MM.1S (cell line): ENCODE measurements around the gene PTPRK.
"Not testable (repeated sequence)": the region's sequence is repeated elsewhere in the genome, so short reads cannot be mapped to it uniquely, and the experiment has no call there.

Source experiments
- DNase-seq: peaks from one replicate; pipeline ENCODE4 v3.0.0-alpha.2; 2015
- H2AFZ ChIP-seq: fragments of 300-600 bp; sonication (generic); 2 replicates; pipeline ENCODE4 v1.6.0; 2016; ENCODE audit warnings: antibody characterized with exemption, low read length
- H3F3A ChIP-seq: fragments of 300-600 bp; sonication (generic); 2 replicates; pipeline ENCODE4 v1.6.1; 2016; ENCODE audit warnings: mild to moderate bottlenecking, antibody characterized with exemption, low read length, moderate library complexity, mixed read lengths; ENCODE audit not compliant: insufficient read depth
- H3K27ac ChIP-seq: fragments of 300-600 bp; sonication (generic); 2 replicates; pipeline ENCODE4 v1.5.1; 2016; ENCODE audit warnings: mild to moderate bottlenecking, low read length
- H3K27me3 ChIP-seq: fragments of 300-600 bp; sonication (generic); replicated peaks from 2 replicates; pipeline ENCODE4 v1.6.0; 2016; ENCODE audit warnings: low read length; ENCODE audit not compliant: insufficient read depth
- H3K36me3 ChIP-seq: fragments of 300-600 bp; sonication (generic); replicated peaks from 2 replicates; pipeline ENCODE4 v1.6.1; 2016; ENCODE audit warnings: mild to moderate bottlenecking, low read length, mixed read lengths; ENCODE audit not compliant: insufficient read depth
- H3K4me1 ChIP-seq: fragments of 300-600 bp; sonication (generic); 2 replicates; pipeline ENCODE4 v1.6.1; 2016; ENCODE audit warnings: low read length, mixed read lengths
- H3K4me2 ChIP-seq: fragments of 300-600 bp; sonication (generic); 2 replicates; pipeline ENCODE4 v1.6.0; 2016; ENCODE audit warnings: low read depth, low read length
- H3K4me3 ChIP-seq: fragments of 300-600 bp; sonication (generic); 2 replicates; pipeline ENCODE4 v1.5.1; 2016; ENCODE audit warnings: low read length, mixed read lengths
- H3K79me2 ChIP-seq: fragments of 300-600 bp; sonication (generic); 2 replicates; pipeline ENCODE4 v1.6.1; 2016; ENCODE audit warnings: mixed run types, low read length, mixed read lengths
- H3K9ac ChIP-seq: fragments of 300-600 bp; sonication (generic); 2 replicates; pipeline ENCODE4 v1.6.1; 2016; ENCODE audit warnings: low read length, mixed read lengths
- H3K9me2 ChIP-seq: fragments of 300-600 bp; sonication (generic); replicated peaks from 2 replicates; pipeline ENCODE4 v1.6.1; 2016; ENCODE audit warnings: mild to moderate bottlenecking, low read length, mixed read lengths; ENCODE audit not compliant: insufficient read depth
- H3K9me3 ChIP-seq: fragments of 300-600 bp; sonication (generic); replicated peaks from 2 replicates; pipeline ENCODE4 v1.6.1; 2016; ENCODE audit warnings: mild to moderate bottlenecking, low read length, mixed read lengths; ENCODE audit not compliant: insufficient read depth
- H4K20me1 ChIP-seq: fragments of 300-600 bp; sonication (generic); 2 replicates; pipeline ENCODE4 v1.6.1; 2016; ENCODE audit warnings: mild to moderate bottlenecking, low read length, moderate library complexity, mixed read lengths; ENCODE audit not compliant: insufficient read depth
- CTCF ChIP-seq: fragments of 300-600 bp; sonication (generic); IDR thresholded peaks from 2 replicates; pipeline ENCODE4 v1.5.1; 2016; ENCODE audit warnings: antibody characterized with exemption, low read length, mixed read lengths
- EZH2 ChIP-seq: fragments of 300-600 bp; sonication (generic); optimal IDR thresholded peaks from 2 replicates; pipeline ENCODE3; 2017; ENCODE audit warnings: low read depth, mild to moderate bottlenecking, antibody characterized with exemption, low read length, mixed read lengths
- EZH2phosphoT487 ChIP-seq: fragments of 300-600 bp; sonication (generic); IDR thresholded peaks from 2 replicates; pipeline ENCODE4 v1.6.1; 2018; ENCODE audit warnings: antibody characterized with exemption, low read length

The PTPRK gene

GRCh38 chr6:127990074-127990473 is 530.3 kb downstream of the PTPRK start:
- H3K4me2 ChIP-seq: no peak overlapping the region
- H2AFZ ChIP-seq: no peak overlapping the region
- H3F3A ChIP-seq: no peaks in the 10 kb centered on the region
- no peak for DNase-seq
- H3K9ac ChIP-seq: no peak overlapping the region
- no peaks in the 10 kb centered on the region for H3K36me3 ChIP-seq
- no peaks in the 10 kb centered on the region for H3K79me2 ChIP-seq
- no peaks in the 10 kb centered on the region for H3K27me3 ChIP-seq
- H3K4me1 ChIP-seq: no peaks in the 10 kb centered on the region
- H3K9me3 ChIP-seq: no peaks in the 10 kb centered on the region
- no peaks in the 10 kb centered on the region for H3K9me2 ChIP-seq
- no peaks in the 10 kb centered on the region for H4K20me1 ChIP-seq
- H3K4me3 ChIP-seq: no peak overlapping the region
- TF ChIP-seq EZH2 (no peak), EZH2phosphoT487 (no peak), CTCF (no peak)
- H3K27ac ChIP-seq: no peak overlapping the region

- no peaks in the 10 kb centered on the region for H3K79me2 ChIP-seq
- H3K9me2 ChIP-seq: no peaks in the 10 kb centered on the region
- no peak overlapping the region for H3K9ac ChIP-seq
- no peaks in the 10 kb centered on the region for H3F3A ChIP-seq
- DNase-seq: no peak
- no peak overlapping the region for H3K27ac ChIP-seq
- H3K4me2 ChIP-seq: no peak overlapping the region
- TF ChIP-seq CTCF: no peak
- no peak for TF ChIP-seq EZH2
- no peak for TF ChIP-seq EZH2phosphoT487
- no peaks in the 10 kb centered on the region for H3K9me3 ChIP-seq
- no peaks in the 10 kb centered on the region for H4K20me1 ChIP-seq
- H3K27me3 ChIP-seq: no peaks in the 10 kb centered on the region
- H3K36me3 ChIP-seq: no peaks in the 10 kb centered on the region
- H3K4me1 ChIP-seq: no peaks in the 10 kb centered on the region
- no peak overlapping the region for H3K4me3 ChIP-seq
- no peak overlapping the region for H2AFZ ChIP-seq
Observed at GRCh38 chr6:127980996-127981395, 539.4 kb downstream of the PTPRK start.

- H3K36me3 ChIP-seq, H3K9me2 ChIP-seq, H3K4me3 ChIP-seq, DNase-seq, H3K27ac ChIP-seq, H3K9me3 ChIP-seq, H3K4me1 ChIP-seq, H3K27me3 ChIP-seq, H3F3A ChIP-seq, H4K20me1 ChIP-seq, H2AFZ ChIP-seq, H3K9ac ChIP-seq, H3K4me2 ChIP-seq, H3K79me2 ChIP-seq: not testable (repeated sequence)
Observed at GRCh38 chr6:127978185-127978584, 542.2 kb downstream of the PTPRK start.

- H2AFZ ChIP-seq: no peak overlapping the region
- H3K4me3 ChIP-seq: no peak overlapping the region
- no peak overlapping the region for H3K27ac ChIP-seq
- no peaks in the 10 kb centered on the region for H3F3A ChIP-seq
- H3K27me3 ChIP-seq: no peaks in the 10 kb centered on the region
- TF ChIP-seq EZH2phosphoT487 (no peak), CTCF (no peak), EZH2 (no peak)
- no peaks in the 10 kb centered on the region for H3K79me2 ChIP-seq
- DNase-seq: no peak
- H3K9me3 ChIP-seq: no peaks in the 10 kb centered on the region
- no peaks in the 10 kb centered on the region for H4K20me1 ChIP-seq
- no peaks in the 10 kb centered on the region for H3K4me1 ChIP-seq
- no peaks in the 10 kb centered on the region for H3K9me2 ChIP-seq
- no peak overlapping the region for H3K4me2 ChIP-seq
- H3K9ac ChIP-seq: no peak overlapping the region
- H3K36me3 ChIP-seq: no peaks in the 10 kb centered on the region
Observed at GRCh38 chr6:127976796-127977195, 543.6 kb downstream of the PTPRK start.
